SK-N-SH (cell line): Measurements from ENCODE around the gene MAP1LC3C. TPM values are rescaled to one million over a fixed set of nuclear protein-coding genes. Genes with fewer than 3 reads are reported as not detected.

Experiments used
- CTCF ChIA-PET: fragments of 300-600, 350-600 bp; formaldehyde crosslinking; extraction: SDS; loops from one replicate; lab custom pipeline; 2021; lab: Yijun Ruan, JAX
- POLR2A ChIA-PET: fragments of 350-600 bp; sonication (Branson Sonifier 250); formaldehyde crosslinking; extraction: SDS; loops from one replicate; lab custom pipeline; 2020; ENCODE audit warnings: antibody characterized with exemption, inconsistent platforms; lab: Yijun Ruan, JAX
- DNase-seq: peaks from one replicate; pipeline ENCODE4 v3.0.0; 2012
- H2AFZ ChIP-seq: fragments of 200-600 bp; sonication (generic); 2 replicates; pipeline ENCODE4 v1.8.1; 2016; ENCODE audit warnings: antibody characterized with exemption, mild to moderate bottlenecking, low read depth
- H3F3A ChIP-seq: fragments of 200-600 bp; sonication (generic); replicated peaks from 2 replicates; pipeline ENCODE3; 2016; ENCODE audit warnings: antibody characterized with exemption, mild to moderate bottlenecking; ENCODE audit not compliant: insufficient read depth
- H3K27ac ChIP-seq, 2 experiments: fragments of 200-500 bp in 1 of 2; fragments of 200-600 bp in 1 of 2; sonication (Bioruptor generic) in 1 of 2; sonication (generic), shearing (Covaris generic) in 1 of 2; 2 replicates each; pipeline versions ENCODE4 v1.5.1 to v1.6.1; 2014 to 2016; ENCODE audit warnings: low read depth in 2 of 2, inconsistent platforms in 1 of 2, low read length in 1 of 2, mild to moderate bottlenecking in 1 of 2, mixed read lengths in 1 of 2
- H3K27me3 ChIP-seq: fragments of 200-600 bp; sonication (generic), shearing (Covaris generic); 2 replicates; pipeline ENCODE4 v1.6.1; 2016; ENCODE audit warnings: mixed run types; ENCODE audit not compliant: insufficient read depth
- H3K36me3 ChIP-seq, 2 experiments: fragments of 200-500 bp in 1 of 2; fragments of 200-600 bp in 1 of 2; sonication (Bioruptor generic) in 1 of 2; sonication (generic) in 1 of 2; replicated peaks in 1 of 2; 2 replicates each; pipeline versions ENCODE3 to v1.5.1; 2014 to 2016; ENCODE audit warnings: low read length in 1 of 2, mild to moderate bottlenecking in 1 of 2; ENCODE audit not compliant: insufficient read depth in 2 of 2, control insufficient read depth in 1 of 2
- H3K4me1 ChIP-seq, 2 experiments: fragments of 200-500 bp in 1 of 2; fragments of 200-600 bp in 1 of 2; sonication (Bioruptor generic) in 1 of 2; sonication (generic), shearing (Covaris generic) in 1 of 2; 2 replicates each; pipeline versions ENCODE4 v1.5.1 to v1.6.1; 2014 to 2016; ENCODE audit warnings: low read depth in 1 of 2, low read length in 1 of 2, mixed run types in 1 of 2; ENCODE audit not compliant: insufficient read depth in 2 of 2, control insufficient read depth in 1 of 2
- H3K4me2 ChIP-seq: fragments of 200-600 bp; sonication (generic), shearing (Covaris generic); 2 replicates; pipeline ENCODE4 v1.6.1; 2017; ENCODE audit warnings: mixed run types
- H3K4me3 ChIP-seq, 2 experiments: fragments of 200-500 bp in 1 of 2; fragments of 200-600 bp in 1 of 2; sonication (Bioruptor generic) in 1 of 2; sonication (generic), shearing (Covaris generic) in 1 of 2; 2 replicates each; pipeline versions ENCODE4 v1.5.1 to v1.8.1; 2014 to 2016; ENCODE audit warnings: low read depth in 2 of 2, inconsistent platforms in 1 of 2, low read length in 1 of 2, mild to moderate bottlenecking in 1 of 2, mixed read lengths in 1 of 2, moderate library complexity in 1 of 2
- H3K79me2 ChIP-seq: fragments of 200-600 bp; sonication (generic); 2 replicates; pipeline ENCODE4 v1.8.1; 2017; ENCODE audit warnings: mild to moderate bottlenecking; ENCODE audit not compliant: insufficient read depth
- H3K9ac ChIP-seq: fragments of 200-600 bp; sonication (generic); 2 replicates; pipeline ENCODE4 v1.6.1; 2017; ENCODE audit warnings: mixed run types
- H3K9me2 ChIP-seq: fragments of 200-600 bp; sonication (generic); 2 replicates; pipeline ENCODE4 v1.6.1; 2017; ENCODE audit warnings: mixed run types
- H3K9me3 ChIP-seq: fragments of 200-600 bp; sonication (generic); 2 replicates; pipeline ENCODE4 v1.6.1; 2017; ENCODE audit warnings: mixed run types, mild to moderate bottlenecking, moderate library complexity
- H4K20me1 ChIP-seq: fragments of 200-600 bp; sonication (generic); 2 replicates; pipeline ENCODE4 v1.6.1; 2017; ENCODE audit warnings: mild to moderate bottlenecking, mixed run types; ENCODE audit not compliant: insufficient read depth
- CHD2 ChIP-seq: fragments of 150-350 bp; IDR thresholded peaks from 2 replicates; pipeline ENCODE4 v1.6.1; 2018; ENCODE audit warnings: low read length; ENCODE audit not compliant: partially characterized antibody
- CTCF ChIP-seq: fragments of 200-600 bp; sonication (generic); IDR thresholded peaks from 2 replicates; pipeline ENCODE4 v1.6.1; 2017; ENCODE audit warnings: antibody characterized with exemption, mild to moderate bottlenecking, moderate library complexity
- EP300 ChIP-seq, 2 experiments: IDR thresholded peaks; 2 replicates each; pipeline versions ENCODE4 v1.4.0 to v1.6.1; 2012; ENCODE audit warnings: borderline replicate concordance in 1 of 2, low read depth in 1 of 2, low read length in 1 of 2
- IRF3 ChIP-seq: fragments of 150-350 bp; IDR thresholded peaks from 2 replicates; pipeline ENCODE4 v1.6.1; 2016; ENCODE audit warnings: mild to moderate bottlenecking, low read depth, low read length
- MEF2A ChIP-seq: IDR thresholded peaks from 2 replicates; pipeline ENCODE4 v1.4.0; 2012; ENCODE audit warnings: low read depth, borderline replicate concordance
- MXI1 ChIP-seq: IDR thresholded peaks from 2 replicates; pipeline ENCODE4 v1.6.1; 2012; ENCODE audit warnings: mild to moderate bottlenecking, low read depth, low read length, improper control_type of control experiment
- NRF1 ChIP-seq: IDR thresholded peaks from 2 replicates; pipeline ENCODE4 v1.6.1; 2012; ENCODE audit warnings: low read depth, mild to moderate bottlenecking, low read length
- RAD21 ChIP-seq: IDR thresholded peaks from 2 replicates; pipeline ENCODE4 v1.6.1; 2012; ENCODE audit warnings: mild to moderate bottlenecking, low read length
- RCOR1 ChIP-seq: fragments of 150-350 bp; IDR thresholded peaks from 2 replicates; pipeline ENCODE4 v1.6.1; 2017; ENCODE audit warnings: antibody characterized with exemption, low read length
- REST ChIP-seq: IDR thresholded peaks from 2 replicates; pipeline ENCODE4 v1.6.1; 2012; ENCODE audit warnings: mild to moderate bottlenecking, low read depth, low read length, moderate library complexity
- RXRA ChIP-seq: IDR thresholded peaks from 2 replicates; pipeline ENCODE4 v1.4.0; 2012; ENCODE audit warnings: low read depth, mild to moderate bottlenecking, borderline replicate concordance
- USF2 ChIP-seq: fragments of 150-350 bp; IDR thresholded peaks from 2 replicates; pipeline ENCODE4 v1.6.1; 2017; ENCODE audit warnings: antibody characterized with exemption, low read length, low read depth, borderline replicate concordance
- ZBTB33 ChIP-seq: IDR thresholded peaks from 2 replicates; pipeline ENCODE4 v1.4.0; 2012; ENCODE audit warnings: low read depth, borderline replicate concordance
- WGBS: methylation state at CpG from one replicate; pipeline ENCODE4 v1.1.6; 2017; ENCODE audit warnings: low lambda C conversion rate; 5-methylcytosine and 5-hydroxymethylcytosine counted together
- polyA plus RNA-seq, 3 experiments: library from polyadenylated mRNA; depleted of rRNA; stranded (reverse); fragments of >200 nt; gene quantifications; 2 replicates each; pipeline ENCODE4 v1.2.3, GENCODE V29; 2012

MAP1LC3C gene
- polyA plus RNA-seq, 1 of the 3 experiments (the other 2 are of a cell fraction): 0.20 TPM

- no peaks in the 10 kb centered on the region for H3K9me3 ChIP-seq
- no peaks in the 10 kb centered on the region for H3K9me2 ChIP-seq
- H3K79me2 ChIP-seq: no peaks in the 10 kb centered on the region
- H2AFZ ChIP-seq: no peak within 1 kb of the TSS
- H3K27ac ChIP-seq: no peak within 1 kb of the TSS
- no peaks in the 10 kb centered on the region for H3F3A ChIP-seq
- ChIA-PET POLR2A (no interaction called here), CTCF (interaction anchor here (0.6 to 2.6 kb wide), 2 partner anchors 28 to 32 kb away, joined by 3 to 8 read pairs; no protein-coding TSS in a partner anchor)
- H3K9ac ChIP-seq: no peak within 1 kb of the TSS
- 86% methylated on average over 28 of the region's 33 CpGs for WGBS
- no peak within 1 kb of the TSS for H3K4me2 ChIP-seq
- no peak within 1 kb of the TSS for H3K4me3 ChIP-seq
- H3K36me3 ChIP-seq: no peaks in the 10 kb centered on the region
- no peak for DNase-seq
- H3K27me3 ChIP-seq: no peaks in the 10 kb centered on the region
- H3K4me1 ChIP-seq: no peaks in the 10 kb centered on the region
- H4K20me1 ChIP-seq: no peaks in the 10 kb centered on the region
- TF ChIP-seq RXRA (no peak), RCOR1 (no peak), IRF3 (no peak), EP300 (IDR thresholded peaks at IDR 0.05; ENCODE audit: borderline replicate concordance in 1 of 2, low read depth in 1 of 2, low read length in 1 of 2) (no peak), ZBTB33 (no peak), RAD21 (no peak), CHD2 (no peak), MXI1 (no peak), REST (no peak), NRF1 (no peak), MEF2A (no peak), CTCF (no peak), USF2 (no peak)
Measured at GRCh38 chr1:241957692-241958494, 41.0 kb downstream of the MAP1LC3C start, which contains the start of gene BECN2. TSS of gene BECN2 (plus strand) at chr1:241957767. CDS start at chr1:241957767, 0 bp downstream.
